Effector CD4-positive, alpha-beta T cell (primary cell): Measurements from ENCODE around the gene DYNLT5.
"Not testable (repeated sequence)": the region's sequence is repeated elsewhere in the genome, so short reads cannot be mapped to it uniquely, and the experiment has no call there.

ENCODE experiments used
- DNase-seq: peaks from one replicate; pipeline ENCODE4 v3.0.0-alpha.2; 2020

DYNLT5 gene

DNA sequence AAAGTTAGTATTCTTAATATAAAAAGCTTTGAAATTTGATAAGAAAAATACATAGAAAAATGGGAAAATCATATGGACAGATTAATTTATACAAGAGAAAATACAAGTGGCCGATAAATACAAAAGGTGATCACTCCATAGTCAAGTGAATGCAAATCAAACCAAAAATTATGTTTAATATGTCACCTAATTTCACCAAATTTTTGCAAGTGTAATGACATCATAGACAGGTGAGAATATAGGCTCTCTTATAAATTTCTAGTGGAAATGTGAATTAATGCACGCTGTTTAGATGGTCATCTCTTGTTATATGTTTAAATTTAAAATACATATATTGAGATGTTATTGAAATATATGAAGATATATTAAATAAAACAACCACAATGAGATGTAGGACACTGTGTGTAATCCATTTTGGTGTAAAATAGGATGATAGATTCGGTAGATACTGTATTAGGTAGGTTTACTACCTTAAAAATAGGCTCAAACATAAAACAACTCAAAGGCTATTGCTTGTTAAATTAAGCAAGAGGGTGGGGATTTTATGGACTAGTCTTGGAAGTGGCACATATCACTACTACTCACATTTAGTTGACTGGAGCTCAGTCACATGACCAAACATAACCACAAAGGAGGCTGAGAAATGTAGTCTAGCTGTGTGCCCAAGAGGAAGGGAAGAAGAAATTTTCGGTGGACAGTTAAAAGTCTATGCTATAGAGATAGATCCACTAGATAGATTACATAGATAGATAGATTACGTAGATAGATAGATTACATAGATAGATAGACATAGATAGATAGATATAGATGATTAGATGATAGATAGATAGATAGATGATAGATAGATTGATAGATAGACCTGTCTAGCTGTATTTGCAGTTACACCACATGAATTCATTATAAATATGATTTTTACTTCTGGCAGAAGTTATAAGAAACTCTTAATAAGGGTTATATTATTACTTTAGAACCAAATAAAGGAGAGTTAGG is 39.7 kb downstream of the DYNLT5 start:
- DNase-seq = no peak

DNA sequence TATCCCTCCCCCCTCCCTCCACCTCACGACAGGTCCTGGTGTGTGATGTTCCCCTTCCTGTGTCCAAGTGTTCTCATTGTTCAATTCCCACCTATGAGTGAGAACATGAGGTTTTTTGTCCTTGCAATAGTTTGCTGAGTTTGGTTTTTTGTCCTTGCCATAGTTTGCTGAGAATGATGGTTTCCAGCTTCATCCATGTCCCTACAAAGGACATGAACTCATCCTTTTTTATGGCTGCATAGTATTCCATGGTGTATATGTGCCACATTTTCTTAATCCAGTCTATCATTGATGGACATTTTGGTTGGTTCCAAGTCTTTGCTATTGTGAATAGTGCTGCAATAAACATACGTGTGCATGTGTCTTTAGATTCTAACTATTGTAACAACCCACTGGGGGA is 43.6 kb downstream of the DYNLT5 start:
- not testable (repeated sequence) for DNase-seq

DNA sequence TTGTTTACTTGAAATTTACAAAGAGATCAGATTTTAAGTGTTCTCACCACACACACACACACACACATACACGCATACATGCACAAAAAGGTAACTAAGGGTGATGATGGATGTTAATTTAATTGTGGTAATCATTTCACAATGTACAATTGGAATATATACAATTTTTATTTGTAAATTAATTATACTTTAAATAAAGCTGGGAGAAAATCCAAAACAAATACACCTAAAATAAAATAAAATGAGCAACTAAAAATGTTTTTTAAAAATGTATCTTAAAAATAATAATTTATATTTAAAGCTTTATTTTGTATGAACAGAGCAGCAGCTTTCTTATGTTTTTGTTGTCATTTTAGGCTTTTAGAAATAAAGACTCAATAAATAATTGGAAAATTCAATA is 57.0 kb downstream of the DYNLT5 start:
- DNase-seq = no peak

DNA sequence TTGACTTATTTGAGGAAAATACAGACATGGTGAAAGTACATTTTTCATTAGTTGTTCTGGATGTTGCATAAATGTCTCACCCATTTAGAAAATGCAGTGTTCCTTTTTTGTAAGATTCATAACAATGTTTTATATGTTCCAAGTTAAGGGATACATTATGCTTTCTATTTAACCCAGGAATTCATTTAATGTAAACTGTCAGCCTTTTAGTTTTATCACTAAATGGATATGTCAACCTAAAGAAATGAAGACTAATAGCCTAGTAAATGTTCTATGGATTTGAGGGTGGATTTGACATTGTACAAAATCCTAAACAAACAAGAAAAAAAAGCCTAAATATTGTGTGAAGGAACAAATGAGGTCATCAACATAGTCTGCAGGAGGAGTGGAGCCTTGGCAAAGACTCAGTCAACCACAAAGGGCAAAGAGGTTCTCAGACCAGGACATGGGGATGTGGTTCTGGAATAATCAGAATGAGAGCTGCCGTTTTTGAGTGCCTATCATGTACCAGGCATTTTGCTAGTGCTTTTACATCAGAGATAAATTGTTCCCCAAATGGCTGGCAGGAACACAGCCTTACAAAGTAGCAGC is 57.6 kb downstream of the DYNLT5 start:
- no peak for DNase-seq

DNA sequence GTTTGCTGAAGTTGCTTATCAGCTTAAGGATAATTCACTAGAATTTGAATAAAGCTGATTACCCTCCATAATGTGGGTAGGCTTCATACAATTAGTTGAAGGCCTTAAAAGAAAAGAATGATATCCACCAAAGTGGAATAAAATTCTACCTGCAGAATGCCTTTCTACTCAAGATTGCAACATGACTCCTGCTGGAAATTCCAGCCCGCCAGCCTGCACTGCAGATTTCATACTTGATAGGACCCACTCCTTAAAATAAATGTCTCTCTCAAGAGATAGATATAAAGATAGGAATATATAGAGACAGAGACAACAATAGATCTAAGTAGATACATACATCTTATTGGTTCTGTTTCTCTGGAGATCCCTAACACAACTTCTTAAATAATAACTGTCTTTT is 72.5 kb downstream of the DYNLT5 start:
- no peak for DNase-seq
